Left renal cortex interstitium (tissue), 4 donors: ENCODE results near the gene EML6. TPM values are rescaled to one million over a fixed set of nuclear protein-coding genes. Genes with fewer than 3 reads are reported as not detected.

Source experiments
- DNase-seq, 4 donors: peaks; one replicate each; pipeline ENCODE4 v3.0.0-alpha.2; 2013; ENCODE audit warnings: low read depth in 4 of 4, low spot score in 2 of 4, missing footprints in 1 of 4
- polyA plus RNA-seq, 4 donors: library from polyadenylated mRNA; unstranded; fragments of 120-200 nt; gene quantifications; one replicate each; pipeline ENCODE4 v1.2.1, GENCODE V29; 2013; ENCODE audit not compliant: insufficient read length in 4 of 4

Gene EML6
- polyA plus RNA-seq, 4 donors, result 10.2 to 16.5 (median 14.0) TPM

- DNase-seq, result no peak
Measured at GRCh38 chr2:54789878-54790277, 66.4 kb downstream of the EML6 start.

GRCh38 chr2:54791831-54792230, 68.4 kb downstream of the EML6 start:
- DNase-seq, result no peak

DNA sequence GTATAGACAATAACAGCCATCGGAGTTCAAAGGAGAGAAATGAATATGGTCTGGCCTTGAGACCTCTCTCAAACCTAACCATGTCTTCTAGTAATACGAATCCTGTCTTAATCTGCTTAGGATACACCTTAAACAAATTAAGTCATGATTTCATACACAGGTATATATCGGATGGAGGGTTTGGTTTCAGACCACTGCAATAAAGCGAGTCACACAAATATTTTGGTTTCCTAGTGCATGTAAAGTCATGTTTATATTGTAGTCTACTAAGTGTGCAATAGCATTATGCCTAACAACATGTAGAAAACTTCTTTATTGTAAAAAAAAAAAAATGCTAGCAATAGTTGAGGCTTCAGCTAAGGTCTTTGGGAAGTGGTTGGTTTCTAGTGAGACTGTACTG, 73.8 kb downstream of the EML6 start:
- DNase-seq, result no peak

DNA sequence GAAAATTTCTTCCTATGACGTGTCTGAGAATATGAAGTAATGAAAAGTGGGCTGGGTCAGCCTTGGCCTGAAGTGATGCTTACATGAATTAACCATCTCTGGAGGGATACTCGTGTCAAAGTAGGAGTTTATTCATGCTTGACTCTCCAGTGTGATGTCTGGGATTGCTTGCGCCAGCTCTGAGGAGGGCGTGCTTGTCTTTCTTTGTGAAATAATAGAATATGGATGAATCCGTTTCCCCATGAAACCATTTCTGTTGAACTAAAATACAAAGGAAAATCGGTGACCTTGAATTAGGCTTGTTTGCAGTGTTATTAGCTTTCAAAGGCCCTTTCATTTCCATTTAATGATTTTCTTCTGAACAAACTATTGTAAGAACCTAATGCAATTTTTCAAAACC, 77.9 kb downstream of the EML6 start:
- DNase-seq, result no peak

DNA sequence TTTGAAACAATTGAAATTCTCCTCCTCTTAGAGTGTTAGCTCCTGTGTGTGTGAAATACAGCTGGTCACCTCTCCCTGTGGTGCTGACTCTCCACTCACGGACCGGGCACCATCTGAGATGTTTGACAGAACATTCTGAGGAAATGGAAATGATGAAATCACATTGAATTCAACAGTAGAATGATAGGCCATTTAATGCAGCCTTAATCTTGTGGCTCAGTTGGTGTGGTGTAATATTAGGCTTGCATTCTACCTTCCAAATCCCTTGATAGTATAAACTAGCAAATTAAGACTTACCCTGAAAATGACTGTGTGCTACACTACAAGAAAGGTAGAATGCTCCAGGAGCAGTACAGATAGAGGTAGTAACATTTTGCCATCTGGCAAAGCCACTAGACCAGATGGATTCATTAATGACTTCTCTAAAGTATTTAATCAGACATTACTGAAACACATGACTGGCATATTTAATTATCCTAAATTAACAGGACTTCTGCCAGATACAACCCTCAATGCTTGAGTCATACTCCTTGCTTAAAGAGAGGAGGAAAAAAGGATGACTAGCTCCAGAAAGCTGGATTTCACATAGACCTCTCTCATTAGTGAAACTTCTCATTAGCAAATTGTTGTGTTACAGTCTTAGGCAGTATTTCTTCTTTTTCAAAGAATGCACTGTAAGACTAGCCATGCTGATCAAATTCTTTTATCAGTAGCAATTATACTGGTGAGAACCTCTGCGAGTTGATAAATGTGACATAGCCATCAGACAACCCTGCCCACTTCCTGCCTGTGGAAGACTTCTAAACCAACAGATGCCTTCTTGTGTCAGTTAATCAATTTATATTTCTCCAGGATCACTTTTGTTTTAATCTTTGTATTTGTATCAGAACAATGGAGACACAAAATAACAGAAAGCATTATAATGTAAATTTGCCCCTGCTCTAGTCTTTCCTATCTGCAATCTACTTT, 80.6 kb downstream of the EML6 start:
- no peak for DNase-seq

- DNase-seq, result no peak
Measured at GRCh38 chr2:54805255-54805654, 81.8 kb downstream of the EML6 start.

DNA sequence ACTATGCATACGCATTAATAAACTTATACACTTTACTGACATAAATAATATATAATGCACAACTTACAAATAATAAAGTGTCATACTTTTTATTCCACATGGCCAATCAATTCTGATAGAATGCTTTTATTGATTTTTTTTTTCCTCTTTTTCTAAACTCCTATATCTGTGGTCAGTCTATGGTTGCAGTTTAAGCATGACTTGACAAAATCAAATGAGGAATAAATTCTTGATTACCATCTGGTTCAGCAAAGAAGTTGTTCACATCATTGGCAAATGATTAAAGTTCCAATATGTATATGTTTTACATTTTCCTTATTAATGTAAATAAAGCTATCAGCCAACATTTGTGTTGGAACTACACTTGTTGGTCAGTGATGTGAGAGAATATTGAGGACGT, 83.5 kb downstream of the EML6 start:
- no peak for DNase-seq

DNA sequence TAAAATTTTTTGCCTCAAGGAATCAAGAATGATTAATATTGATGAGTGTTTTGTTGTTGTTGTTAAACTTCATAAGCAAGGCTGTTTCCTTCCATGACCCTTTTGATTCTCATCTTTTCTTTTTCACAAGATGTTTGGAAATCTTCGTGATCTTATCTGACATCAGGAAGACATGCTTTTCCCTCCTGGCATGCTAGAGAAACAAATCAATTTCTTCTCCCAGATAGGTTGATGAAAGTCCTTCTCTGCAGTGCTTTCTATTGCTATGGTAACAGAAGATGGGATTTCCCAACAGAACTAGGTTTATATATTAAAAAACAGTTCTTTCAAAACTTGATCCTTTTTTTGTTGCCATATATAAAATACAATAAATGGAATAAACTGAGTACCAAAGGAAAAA, 85.2 kb downstream of the EML6 start:
- no peak for DNase-seq

GRCh38 chr2:54809819-54810218, 86.4 kb downstream of the EML6 start:
- DNase-seq, result no peak

DNA sequence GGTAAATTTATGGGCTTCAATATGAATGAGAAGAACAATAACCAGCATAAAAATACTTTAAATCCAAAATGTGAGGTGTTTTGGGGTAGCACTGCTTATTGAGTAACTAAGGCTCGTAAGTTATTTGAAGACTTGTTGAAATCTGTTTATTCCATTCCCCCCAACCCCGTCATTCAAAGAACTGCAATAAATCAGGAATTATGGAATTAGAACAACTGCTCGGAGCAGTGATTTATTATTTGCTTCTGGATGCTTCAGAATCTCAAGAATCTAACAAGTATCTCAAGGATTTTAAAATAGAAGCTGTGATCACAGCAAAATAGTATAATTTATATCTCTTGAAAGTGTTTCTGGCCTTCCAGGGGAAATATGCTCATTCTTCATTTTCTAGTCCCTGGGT, 86.8 kb downstream of the EML6 start:
- no peak for DNase-seq

- no peak for DNase-seq
Measured at GRCh38 chr2:54813584-54813983, 90.1 kb downstream of the EML6 start.

DNA sequence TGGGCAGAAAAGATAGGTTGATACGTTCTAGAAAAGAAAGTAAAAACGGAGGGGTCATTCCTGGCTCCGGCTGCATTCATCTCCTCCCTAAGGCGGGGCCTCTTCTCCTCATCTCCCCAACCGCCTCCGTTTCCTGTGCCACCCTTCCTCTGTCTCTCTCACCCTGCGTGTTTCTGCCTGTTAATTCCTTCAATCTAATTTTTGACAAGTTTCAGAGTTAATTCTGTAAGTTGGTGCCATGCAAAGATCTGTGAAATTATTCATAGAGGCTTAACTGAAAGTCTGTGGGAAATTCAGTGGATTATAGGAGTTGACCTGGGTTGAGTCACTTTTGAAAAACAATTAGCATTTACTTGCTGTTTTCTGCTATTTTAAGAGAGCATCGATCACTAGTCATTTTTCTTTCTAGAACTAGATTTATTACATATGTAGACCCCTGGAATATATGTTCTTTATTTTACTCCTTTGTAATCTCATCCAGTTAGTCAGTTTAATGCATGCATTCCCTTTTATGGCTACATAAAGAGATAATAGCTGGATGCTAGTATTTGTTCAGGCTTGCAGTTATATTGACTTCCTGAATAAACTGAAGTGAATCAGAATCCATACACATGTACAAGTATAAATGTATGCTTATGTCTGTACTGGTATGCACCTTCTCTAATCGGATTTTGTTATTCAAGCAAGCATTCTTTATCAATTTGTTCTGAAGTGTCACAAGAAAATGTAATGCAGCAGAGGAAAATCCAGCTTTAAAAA, 91.1 kb downstream of the EML6 start:
- DNase-seq, result no peak

GRCh38 chr2:54815148-54815539, 91.7 kb downstream of the EML6 start:
- DNase-seq, result no peak

- no peak for DNase-seq
Measured at GRCh38 chr2:54818226-54818625, 94.8 kb downstream of the EML6 start.

- DNase-seq, result no peak
Measured at GRCh38 chr2:54820558-54820957, 97.1 kb downstream of the EML6 start.

DNA sequence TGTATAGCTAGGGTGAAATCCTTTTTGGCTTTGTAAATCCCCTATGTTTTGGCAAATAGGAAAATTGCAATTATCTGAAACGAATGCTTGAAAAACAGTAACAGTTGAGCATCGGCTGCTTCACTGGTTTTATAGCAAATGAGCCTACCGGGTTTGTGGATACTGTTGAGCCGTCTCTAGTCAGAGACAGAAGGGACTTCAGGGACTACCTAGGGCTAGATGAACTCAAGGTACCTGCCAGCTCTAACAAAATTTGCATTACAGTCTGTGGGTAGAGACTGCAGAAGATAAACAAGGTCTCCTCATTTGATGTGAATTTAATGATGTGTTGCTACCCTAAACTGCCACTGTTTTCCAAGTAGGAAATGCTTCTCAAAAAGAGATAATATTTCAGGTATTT, 101.1 kb downstream of the EML6 start:
- no peak for DNase-seq

DNA sequence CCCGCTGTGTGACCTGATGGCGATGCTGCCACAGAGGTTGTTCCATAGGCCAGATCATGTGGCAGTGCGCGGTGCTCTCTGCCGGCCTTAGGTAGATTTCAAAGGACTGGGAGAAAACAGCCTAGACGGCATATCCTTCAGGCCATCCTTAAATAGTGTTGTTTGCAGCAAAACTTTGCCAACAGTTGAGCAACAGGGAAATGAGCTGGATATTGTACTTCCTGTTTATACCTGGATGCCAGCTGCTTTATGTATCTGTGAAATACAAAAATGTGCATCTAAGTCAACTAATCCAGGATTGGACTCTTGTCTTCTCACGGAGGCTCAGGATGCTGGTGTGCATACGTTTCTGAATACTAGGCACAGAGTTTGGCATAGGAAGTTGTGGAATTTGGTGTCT, 107.1 kb downstream of the EML6 start:
- no peak for DNase-seq

- DNase-seq, result no peak
Measured at GRCh38 chr2:54831480-54831879, 108.0 kb downstream of the EML6 start.

GRCh38 chr2:54834721-54835120, 111.3 kb downstream of the EML6 start:
- no peak for DNase-seq

DNA sequence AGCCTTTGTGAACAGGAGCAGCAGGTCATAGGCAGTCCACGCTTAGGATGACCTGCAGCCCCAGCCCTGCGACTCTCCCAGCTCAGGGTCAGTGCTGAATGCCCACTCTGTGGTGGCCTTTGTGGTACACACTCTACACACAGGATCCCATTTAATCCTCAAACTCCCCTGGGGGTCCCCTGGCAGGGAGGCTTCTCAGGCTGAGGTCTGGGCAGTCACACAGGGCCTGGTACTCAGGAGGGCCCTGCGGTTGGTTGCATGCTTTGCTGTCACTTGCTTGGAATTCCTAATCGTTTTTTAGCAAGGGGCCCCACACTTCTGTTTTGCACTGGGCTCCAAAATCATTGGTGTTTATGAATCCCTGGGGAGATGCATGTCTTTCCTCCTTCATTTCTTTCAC, 113.0 kb downstream of the EML6 start:
- DNase-seq, result no peak

- DNase-seq, result peak in 3 of 4 donors; percentile 28 to 59 (median 34)
Measured at GRCh38 chr2:54838585-54839035, 115.1 kb downstream of the EML6 start.
